HepG2 (cell line): ENCODE measurements around the gene ETFB.

Experiments
- MTA3 ChIP-seq: sonication (generic); formaldehyde crosslinking; IDR thresholded peaks from 2 replicates; pipeline ENCODE4 v1.4.0; 2020; ENCODE audit warnings: missing genetic modification reagents
- RAD51 ChIP-seq: fragments of 450-650 bp; IDR thresholded peaks from 2 replicates; pipeline ENCODE4 v1.6.1; 2016; ENCODE audit warnings: borderline replicate concordance
- SALL2 ChIP-seq: sonication (generic); formaldehyde crosslinking; IDR thresholded peaks from 2 replicates; pipeline ENCODE4 v1.8.1; 2023; ENCODE audit warnings: mild to moderate bottlenecking, missing genetic modification reagents, inconsistent platforms
- TCF7 ChIP-seq: sonication (generic); IDR thresholded peaks from 2 replicates; pipeline ENCODE4 v1.6.1; 2016; ENCODE audit warnings: antibody characterized with exemption, low read depth
- ZNF572 ChIP-seq: sonication (generic); formaldehyde crosslinking; IDR thresholded peaks from 2 replicates; pipeline ENCODE4 v1.5.1; 2020; ENCODE audit warnings: mild to moderate bottlenecking, missing genetic modification reagents
- TF ChIP-seq, protein P1 (sequence below): IDR thresholded peaks from 2 replicates; pipeline ENCODE4 v1.6.1; 2016; ENCODE audit warnings: low read depth
- TF ChIP-seq, protein P2 (sequence below): sonication (generic); formaldehyde crosslinking; IDR thresholded peaks from 2 replicates; pipeline ENCODE4 v1.4.0; 2020; ENCODE audit warnings: mild to moderate bottlenecking, missing genetic modification reagents
- TF ChIP-seq, protein P3 (sequence below): sonication (generic); formaldehyde crosslinking; conservative IDR thresholded peaks from 2 replicates; pipeline ENCODE4 v1.5.0; 2020; ENCODE audit warnings: missing genetic modification reagents
- TF ChIP-seq, protein P4 (sequence below): sonication (generic); formaldehyde crosslinking; IDR thresholded peaks from 2 replicates; pipeline ENCODE4 v1.5.1; 2020; ENCODE audit warnings: mild to moderate bottlenecking, moderate library complexity, missing genetic modification reagents

DNA sequence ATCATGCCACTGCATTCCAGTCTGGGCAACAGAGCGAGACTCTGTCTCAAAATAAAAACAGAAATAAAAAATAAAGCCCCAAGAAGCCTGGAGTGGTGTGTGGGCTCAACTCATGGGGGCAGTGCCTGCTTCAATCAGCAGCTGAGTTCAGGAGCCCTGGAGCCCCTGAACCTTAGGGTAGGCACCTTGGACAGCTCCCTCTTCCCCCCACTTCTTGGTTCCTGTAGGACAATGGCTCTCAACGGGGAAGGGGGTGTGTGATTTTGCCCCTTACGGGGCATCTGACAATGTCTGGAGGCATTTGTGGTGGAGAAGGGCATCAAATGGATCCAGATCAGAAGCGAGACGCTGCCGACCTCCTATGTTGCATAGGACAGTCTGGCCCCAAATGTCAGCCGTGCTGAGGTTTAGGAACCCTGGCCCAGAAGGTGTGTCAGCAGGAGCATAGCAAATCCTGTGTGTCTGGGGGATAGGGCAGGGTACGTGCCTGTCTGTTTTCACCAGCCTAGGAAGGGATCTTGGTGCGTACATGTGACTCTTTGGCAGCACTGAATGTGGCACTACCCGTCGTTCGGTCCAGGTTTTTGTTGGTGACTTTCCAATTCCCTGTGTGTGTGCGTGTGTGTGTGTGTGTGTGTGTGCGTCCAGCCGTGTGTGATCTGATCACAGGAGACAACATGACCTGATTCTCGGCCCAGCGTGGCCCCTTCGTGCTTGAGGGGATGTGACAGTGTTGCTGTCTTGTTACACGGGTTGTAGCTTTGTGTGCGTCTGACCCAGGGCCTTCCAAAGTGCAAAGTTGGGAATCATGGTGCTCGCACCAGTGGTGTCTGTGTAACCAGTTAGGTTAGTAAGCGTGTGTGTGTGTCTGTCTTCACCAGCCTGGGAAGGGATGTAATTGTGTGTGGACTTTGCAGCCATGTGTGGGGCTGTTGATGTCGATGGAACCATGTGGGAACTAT is 47.2 kb downstream of the ETFB start:
- TF ChIP-seq MTA3 (CRISPR knock-in tag) (no peak), RAD51 (no peak), ZNF572 (CRISPR knock-in tag) (no peak), SALL2 (CRISPR knock-in tag) (no peak), TCF7 (no peak)
- TF ChIP-seq, protein P1, sequence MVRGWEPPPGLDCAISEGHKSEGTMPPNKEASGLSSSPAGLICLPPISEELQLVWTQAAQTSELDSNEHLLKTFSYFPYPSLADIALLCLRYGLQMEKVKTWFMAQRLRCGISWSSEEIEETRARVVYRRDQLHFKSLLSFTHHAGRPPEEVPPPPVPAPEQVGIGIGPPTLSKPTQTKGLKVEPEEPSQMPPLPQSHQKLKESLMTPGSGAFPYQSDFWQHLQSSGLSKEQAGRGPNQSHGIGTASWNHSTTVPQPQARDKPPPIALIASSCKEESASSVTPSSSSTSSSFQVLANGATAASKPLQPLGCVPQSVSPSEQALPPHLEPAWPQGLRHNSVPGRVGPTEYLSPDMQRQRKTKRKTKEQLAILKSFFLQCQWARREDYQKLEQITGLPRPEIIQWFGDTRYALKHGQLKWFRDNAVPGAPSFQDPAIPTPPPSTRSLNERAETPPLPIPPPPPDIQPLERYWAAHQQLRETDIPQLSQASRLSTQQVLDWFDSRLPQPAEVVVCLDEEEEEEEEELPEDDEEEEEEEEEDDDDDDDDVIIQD (CRISPR knock-in tag): no peak
- TF ChIP-seq, protein P2, sequence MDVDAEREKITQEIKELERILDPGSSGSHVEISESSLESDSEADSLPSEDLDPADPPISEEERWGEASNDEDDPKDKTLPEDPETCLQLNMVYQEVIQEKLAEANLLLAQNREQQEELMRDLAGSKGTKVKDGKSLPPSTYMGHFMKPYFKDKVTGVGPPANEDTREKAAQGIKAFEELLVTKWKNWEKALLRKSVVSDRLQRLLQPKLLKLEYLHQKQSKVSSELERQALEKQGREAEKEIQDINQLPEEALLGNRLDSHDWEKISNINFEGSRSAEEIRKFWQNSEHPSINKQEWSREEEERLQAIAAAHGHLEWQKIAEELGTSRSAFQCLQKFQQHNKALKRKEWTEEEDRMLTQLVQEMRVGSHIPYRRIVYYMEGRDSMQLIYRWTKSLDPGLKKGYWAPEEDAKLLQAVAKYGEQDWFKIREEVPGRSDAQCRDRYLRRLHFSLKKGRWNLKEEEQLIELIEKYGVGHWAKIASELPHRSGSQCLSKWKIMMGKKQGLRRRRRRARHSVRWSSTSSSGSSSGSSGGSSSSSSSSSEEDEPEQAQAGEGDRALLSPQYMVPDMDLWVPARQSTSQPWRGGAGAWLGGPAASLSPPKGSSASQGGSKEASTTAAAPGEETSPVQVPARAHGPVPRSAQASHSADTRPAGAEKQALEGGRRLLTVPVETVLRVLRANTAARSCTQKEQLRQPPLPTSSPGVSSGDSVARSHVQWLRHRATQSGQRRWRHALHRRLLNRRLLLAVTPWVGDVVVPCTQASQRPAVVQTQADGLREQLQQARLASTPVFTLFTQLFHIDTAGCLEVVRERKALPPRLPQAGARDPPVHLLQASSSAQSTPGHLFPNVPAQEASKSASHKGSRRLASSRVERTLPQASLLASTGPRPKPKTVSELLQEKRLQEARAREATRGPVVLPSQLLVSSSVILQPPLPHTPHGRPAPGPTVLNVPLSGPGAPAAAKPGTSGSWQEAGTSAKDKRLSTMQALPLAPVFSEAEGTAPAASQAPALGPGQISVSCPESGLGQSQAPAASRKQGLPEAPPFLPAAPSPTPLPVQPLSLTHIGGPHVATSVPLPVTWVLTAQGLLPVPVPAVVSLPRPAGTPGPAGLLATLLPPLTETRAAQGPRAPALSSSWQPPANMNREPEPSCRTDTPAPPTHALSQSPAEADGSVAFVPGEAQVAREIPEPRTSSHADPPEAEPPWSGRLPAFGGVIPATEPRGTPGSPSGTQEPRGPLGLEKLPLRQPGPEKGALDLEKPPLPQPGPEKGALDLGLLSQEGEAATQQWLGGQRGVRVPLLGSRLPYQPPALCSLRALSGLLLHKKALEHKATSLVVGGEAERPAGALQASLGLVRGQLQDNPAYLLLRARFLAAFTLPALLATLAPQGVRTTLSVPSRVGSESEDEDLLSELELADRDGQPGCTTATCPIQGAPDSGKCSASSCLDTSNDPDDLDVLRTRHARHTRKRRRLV (CRISPR knock-in tag): no peak
- TF ChIP-seq, protein P3, sequence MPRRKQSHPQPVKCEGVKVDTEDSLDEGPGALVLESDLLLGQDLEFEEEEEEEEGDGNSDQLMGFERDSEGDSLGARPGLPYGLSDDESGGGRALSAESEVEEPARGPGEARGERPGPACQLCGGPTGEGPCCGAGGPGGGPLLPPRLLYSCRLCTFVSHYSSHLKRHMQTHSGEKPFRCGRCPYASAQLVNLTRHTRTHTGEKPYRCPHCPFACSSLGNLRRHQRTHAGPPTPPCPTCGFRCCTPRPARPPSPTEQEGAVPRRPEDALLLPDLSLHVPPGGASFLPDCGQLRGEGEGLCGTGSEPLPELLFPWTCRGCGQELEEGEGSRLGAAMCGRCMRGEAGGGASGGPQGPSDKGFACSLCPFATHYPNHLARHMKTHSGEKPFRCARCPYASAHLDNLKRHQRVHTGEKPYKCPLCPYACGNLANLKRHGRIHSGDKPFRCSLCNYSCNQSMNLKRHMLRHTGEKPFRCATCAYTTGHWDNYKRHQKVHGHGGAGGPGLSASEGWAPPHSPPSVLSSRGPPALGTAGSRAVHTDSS (CRISPR knock-in tag): no peak
- TF ChIP-seq, protein P4, sequence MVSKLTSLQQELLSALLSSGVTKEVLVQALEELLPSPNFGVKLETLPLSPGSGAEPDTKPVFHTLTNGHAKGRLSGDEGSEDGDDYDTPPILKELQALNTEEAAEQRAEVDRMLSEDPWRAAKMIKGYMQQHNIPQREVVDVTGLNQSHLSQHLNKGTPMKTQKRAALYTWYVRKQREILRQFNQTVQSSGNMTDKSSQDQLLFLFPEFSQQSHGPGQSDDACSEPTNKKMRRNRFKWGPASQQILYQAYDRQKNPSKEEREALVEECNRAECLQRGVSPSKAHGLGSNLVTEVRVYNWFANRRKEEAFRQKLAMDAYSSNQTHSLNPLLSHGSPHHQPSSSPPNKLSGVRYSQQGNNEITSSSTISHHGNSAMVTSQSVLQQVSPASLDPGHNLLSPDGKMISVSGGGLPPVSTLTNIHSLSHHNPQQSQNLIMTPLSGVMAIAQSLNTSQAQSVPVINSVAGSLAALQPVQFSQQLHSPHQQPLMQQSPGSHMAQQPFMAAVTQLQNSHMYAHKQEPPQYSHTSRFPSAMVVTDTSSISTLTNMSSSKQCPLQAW (CRISPR knock-in tag): no peak
